LNCaP clone FGC (cell line): ENCODE measurements around the gene ATP8A2.

Experiments used
- DNase-seq: peaks from one replicate; pipeline ENCODE4 v3.0.0-alpha.2; 2011; ENCODE audit warnings: low read depth
- H3K4me3 ChIP-seq: 2 replicates; pipeline ENCODE4 v1.5.1; 2011; ENCODE audit warnings: mild to moderate bottlenecking, low read depth, low read length, control low read depth
- TF ChIP-seq, protein P1 (sequence below): IDR thresholded peaks from 2 replicates; pipeline ENCODE4 v1.5.1; 2012; ENCODE audit warnings: mild to moderate bottlenecking; ENCODE audit not compliant: control insufficient read depth, insufficient read depth; ENCODE audit errors: extremely low read depth

ATP8A2 gene

GRCh38 chr13:25902891-25903341, 531.1 kb downstream of the ATP8A2 start:
- H3K4me3 ChIP-seq = no peak overlapping the region
- no peak for DNase-seq
- TF ChIP-seq, protein P1, sequence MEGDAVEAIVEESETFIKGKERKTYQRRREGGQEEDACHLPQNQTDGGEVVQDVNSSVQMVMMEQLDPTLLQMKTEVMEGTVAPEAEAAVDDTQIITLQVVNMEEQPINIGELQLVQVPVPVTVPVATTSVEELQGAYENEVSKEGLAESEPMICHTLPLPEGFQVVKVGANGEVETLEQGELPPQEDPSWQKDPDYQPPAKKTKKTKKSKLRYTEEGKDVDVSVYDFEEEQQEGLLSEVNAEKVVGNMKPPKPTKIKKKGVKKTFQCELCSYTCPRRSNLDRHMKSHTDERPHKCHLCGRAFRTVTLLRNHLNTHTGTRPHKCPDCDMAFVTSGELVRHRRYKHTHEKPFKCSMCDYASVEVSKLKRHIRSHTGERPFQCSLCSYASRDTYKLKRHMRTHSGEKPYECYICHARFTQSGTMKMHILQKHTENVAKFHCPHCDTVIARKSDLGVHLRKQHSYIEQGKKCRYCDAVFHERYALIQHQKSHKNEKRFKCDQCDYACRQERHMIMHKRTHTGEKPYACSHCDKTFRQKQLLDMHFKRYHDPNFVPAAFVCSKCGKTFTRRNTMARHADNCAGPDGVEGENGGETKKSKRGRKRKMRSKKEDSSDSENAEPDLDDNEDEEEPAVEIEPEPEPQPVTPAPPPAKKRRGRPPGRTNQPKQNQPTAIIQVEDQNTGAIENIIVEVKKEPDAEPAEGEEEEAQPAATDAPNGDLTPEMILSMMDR = no peak

GRCh38 chr13:25904830-25905229, 533.1 kb downstream of the ATP8A2 start:
- TF ChIP-seq, protein P1 = no peak

GRCh38 chr13:25905611-25906010, 533.8 kb downstream of the ATP8A2 start:
- TF ChIP-seq, protein P1 = no peak
- DNase-seq = no peak

More at GRCh38 chr13:25904830-25905229, 533.1 kb downstream of the ATP8A2 start:
- H3K4me3 ChIP-seq = no peak overlapping the region
- DNase-seq = no peak

DNA sequence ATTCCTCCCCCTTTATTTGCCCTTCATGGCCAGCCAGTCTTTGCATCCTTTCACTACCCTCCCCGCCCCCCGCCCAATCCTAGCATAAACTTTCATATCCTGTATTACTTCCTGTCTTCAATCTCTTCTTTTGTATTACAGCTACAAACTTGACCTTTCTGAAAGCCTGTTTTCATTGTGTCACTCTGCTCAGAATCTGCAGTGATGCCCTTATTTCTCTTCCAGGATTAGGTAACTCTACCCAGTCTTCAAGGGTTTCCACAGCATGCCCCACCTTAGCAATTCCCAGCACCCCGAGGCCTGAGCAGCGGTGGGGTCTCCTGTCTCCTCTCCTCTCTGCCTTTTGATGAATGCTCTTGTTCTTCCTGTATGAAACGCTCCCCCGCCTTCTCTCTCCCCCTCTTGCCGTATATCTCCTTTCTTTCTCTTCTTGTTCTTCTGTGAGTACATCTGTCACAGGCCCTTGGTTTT, 534.5 kb downstream of the ATP8A2 start:
- H3K4me3 ChIP-seq = no peak overlapping the region
- TF ChIP-seq, protein P1 = no peak
- DNase-seq = no peak

More at GRCh38 chr13:25905611-25906010, 533.8 kb downstream of the ATP8A2 start:
- H3K4me3 ChIP-seq = no peak overlapping the region

GRCh38 chr13:25908366-25908765, 536.6 kb downstream of the ATP8A2 start:
- no peak for DNase-seq
- TF ChIP-seq, protein P1 = no peak
- no peak overlapping the region for H3K4me3 ChIP-seq

DNA sequence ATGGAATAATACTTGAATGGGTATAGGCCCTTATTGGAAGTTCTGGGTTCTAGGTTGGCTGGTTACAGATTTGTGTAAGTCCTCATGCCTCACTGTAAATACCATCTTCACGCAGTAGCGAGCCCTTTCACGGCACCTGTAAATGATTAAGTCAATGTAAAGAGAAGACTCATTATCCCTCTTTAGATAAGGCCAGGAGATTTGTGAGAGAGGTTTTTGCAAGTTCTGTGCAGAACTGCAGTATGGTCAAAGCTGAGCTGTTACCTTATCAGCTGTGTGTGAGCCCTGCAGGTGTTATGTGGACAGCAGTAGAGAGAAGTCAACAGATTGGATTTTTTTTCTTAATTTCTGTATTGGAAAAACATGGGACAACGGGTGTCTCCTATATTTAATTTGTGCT, 538.5 kb downstream of the ATP8A2 start:
- H3K4me3 ChIP-seq = no peak overlapping the region
- no peak for DNase-seq
- TF ChIP-seq, protein P1 = no peak

- no peak overlapping the region for H3K4me3 ChIP-seq
- TF ChIP-seq, protein P1 = no peak
- DNase-seq = no peak
Measured at GRCh38 chr13:25910991-25911419, 539.2 kb downstream of the ATP8A2 start.
